ENCODE results near the gene EPHB2. TPM values are rescaled to one million over a fixed set of nuclear protein-coding genes. Genes with fewer than 3 reads are reported as not detected.

EPHB2 gene
- 26.7 to 43.4 TPM (median 38.6 TPM) in 5 replicates for total RNA-seq (2022; extraction: Qiagen RNA extraction)

GRCh38 chr1:22710701-22711049 is at the start of gene EPHB2:
EPHB2 (plus strand) TSS chr1:22710839; CDS start chr1:22710983, 144 bp downstream.

Other genes with a start within 250 kb of the EPHB2 start
- gene EPHA8, start 147.3 kb upstream of the EPHB2 start, total RNA-seq (2022; extraction: Qiagen RNA extraction), result 0.02 to 0.10 TPM (median 0.05 TPM) in 4 of 5 replicates, not detected in the other
- gene C1QA, start 74.2 kb upstream of the EPHB2 start, total RNA-seq (2022; extraction: Qiagen RNA extraction), result not detected in 5 replicates
- gene C1QC, start 67.2 kb upstream of the EPHB2 start, total RNA-seq (2022; extraction: Qiagen RNA extraction), result not detected in 5 replicates
- not detected in 5 replicates for gene C1QB, start 57.6 kb upstream of the EPHB2 start, total RNA-seq (2022; extraction: Qiagen RNA extraction)

All from A549 treated with dexamethasone at 1 μM for 4 hours (cell line).